LNCaP clone FGC (cell line): Measurements from ENCODE around the gene CHCT1.
"Not testable (repeated sequence)": the region's sequence is repeated elsewhere in the genome, so short reads cannot be mapped to it uniquely, and the experiment has no call there.

Experiments used
- DNase-seq: peaks from one replicate; pipeline ENCODE4 v3.0.0-alpha.2; 2011; ENCODE audit warnings: low read depth
- H3K4me3 ChIP-seq: 2 replicates; pipeline ENCODE4 v1.5.1; 2011; ENCODE audit warnings: mild to moderate bottlenecking, low read depth, low read length, control low read depth
- TF ChIP-seq, protein P1 (sequence below): IDR thresholded peaks from 2 replicates; pipeline ENCODE4 v1.5.1; 2012; ENCODE audit warnings: mild to moderate bottlenecking; ENCODE audit not compliant: control insufficient read depth, insufficient read depth; ENCODE audit errors: extremely low read depth

The CHCT1 gene

DNA sequence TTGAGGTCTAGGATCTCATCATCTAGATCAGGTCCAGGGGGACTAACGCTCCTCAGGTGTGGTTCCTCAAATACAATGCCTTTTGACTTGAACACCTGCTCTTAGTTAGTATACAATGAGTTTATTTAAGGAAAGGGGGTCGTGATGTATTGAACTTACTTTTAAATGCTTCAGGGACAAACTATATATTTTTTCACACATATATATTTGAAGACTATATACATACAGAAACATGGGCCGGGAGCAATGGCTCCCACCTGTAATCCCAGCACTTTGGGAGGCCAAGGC, 18.8 kb upstream of the CHCT1 start:
- H3K4me3 ChIP-seq, result no peak overlapping the region
- TF ChIP-seq, protein P1, sequence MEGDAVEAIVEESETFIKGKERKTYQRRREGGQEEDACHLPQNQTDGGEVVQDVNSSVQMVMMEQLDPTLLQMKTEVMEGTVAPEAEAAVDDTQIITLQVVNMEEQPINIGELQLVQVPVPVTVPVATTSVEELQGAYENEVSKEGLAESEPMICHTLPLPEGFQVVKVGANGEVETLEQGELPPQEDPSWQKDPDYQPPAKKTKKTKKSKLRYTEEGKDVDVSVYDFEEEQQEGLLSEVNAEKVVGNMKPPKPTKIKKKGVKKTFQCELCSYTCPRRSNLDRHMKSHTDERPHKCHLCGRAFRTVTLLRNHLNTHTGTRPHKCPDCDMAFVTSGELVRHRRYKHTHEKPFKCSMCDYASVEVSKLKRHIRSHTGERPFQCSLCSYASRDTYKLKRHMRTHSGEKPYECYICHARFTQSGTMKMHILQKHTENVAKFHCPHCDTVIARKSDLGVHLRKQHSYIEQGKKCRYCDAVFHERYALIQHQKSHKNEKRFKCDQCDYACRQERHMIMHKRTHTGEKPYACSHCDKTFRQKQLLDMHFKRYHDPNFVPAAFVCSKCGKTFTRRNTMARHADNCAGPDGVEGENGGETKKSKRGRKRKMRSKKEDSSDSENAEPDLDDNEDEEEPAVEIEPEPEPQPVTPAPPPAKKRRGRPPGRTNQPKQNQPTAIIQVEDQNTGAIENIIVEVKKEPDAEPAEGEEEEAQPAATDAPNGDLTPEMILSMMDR, result no peak
- DNase-seq, result no peak

DNA sequence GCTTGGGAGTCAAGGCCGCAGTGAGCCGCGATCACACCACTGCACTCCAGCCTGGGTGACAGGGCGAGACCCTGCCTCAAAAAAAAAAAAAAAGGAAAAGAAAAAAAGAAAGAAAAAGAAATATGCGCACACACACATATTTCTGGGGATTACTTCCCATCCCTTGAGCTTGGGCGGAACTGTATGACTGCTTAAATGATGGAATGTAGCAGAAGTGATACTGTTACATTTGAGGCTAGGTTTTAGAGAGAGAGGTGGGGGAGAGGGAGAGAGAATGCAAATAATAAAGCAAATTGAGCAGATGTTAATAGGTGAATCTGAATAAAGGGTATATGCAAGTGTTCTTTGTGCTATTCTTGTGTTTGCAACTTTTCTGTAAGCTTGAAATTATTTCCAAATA, 18.3 kb upstream of the CHCT1 start:
- TF ChIP-seq, protein P1, result no peak
- DNase-seq, result no peak
- no peak overlapping the region for H3K4me3 ChIP-seq

DNA sequence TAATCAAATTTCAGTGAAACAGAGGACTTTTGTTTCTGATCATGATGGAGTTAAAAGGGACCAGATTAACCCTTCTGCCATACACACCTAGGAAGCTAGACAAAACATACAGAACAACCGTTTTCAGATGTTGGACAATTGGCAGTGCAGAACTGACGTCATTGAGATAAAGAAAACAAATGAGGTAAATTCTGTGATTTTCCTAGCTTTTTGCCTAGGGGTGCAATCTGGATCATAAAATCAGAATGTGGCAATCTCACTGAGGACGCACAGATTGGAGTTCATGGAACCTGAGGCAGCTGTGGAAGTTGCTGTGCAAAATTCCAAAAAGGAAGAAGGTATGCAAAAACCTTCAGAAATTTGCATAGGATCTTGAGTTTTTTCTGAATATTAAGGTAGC, 15.4 kb upstream of the CHCT1 start:
- DNase-seq, result no peak
- no peak overlapping the region for H3K4me3 ChIP-seq
- TF ChIP-seq, protein P1, result no peak

DNA sequence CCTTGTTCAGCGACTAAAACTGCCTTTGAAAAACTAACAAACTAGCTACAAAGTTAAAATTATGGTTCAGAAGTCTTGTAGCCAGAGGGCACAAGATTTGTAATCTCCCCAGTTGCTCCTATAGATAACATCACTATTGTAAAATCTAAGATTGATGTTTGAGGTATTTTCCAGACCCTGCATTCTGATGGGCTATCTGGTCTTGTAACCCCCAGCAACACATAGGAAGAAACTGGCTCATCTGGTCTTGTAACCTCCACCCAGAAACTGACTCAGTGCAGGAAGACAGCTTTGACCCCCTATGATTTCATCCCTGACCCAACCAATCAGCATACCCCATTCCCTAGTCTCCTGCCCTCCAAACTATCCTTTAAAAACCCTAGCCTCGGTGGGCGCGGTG, 12.3 kb upstream of the CHCT1 start:
- H3K4me3 ChIP-seq, result no peak overlapping the region
- DNase-seq, result no peak
- TF ChIP-seq, protein P1, result no peak

DNA sequence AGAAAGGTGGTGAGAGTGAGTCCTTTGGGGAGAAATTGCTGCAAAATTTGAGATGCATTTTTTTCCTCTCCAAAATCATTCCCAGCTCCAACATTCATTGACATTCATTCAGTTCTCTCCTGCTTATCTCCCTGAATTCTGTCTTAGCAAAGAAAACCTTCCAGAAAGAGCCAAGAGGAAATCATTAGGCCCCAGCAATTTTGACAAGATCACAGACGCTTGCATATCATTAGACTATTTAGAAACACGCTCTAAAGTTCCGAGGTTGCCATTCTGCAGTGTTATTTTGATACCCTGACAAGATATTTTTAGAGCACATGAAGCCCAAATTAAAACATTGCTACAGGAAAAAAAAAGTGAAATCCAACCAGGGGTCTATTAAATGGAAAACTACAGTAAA, 9.6 kb upstream of the CHCT1 start:
- no peak for DNase-seq
- no peak overlapping the region for H3K4me3 ChIP-seq
- TF ChIP-seq, protein P1, result no peak

DNA sequence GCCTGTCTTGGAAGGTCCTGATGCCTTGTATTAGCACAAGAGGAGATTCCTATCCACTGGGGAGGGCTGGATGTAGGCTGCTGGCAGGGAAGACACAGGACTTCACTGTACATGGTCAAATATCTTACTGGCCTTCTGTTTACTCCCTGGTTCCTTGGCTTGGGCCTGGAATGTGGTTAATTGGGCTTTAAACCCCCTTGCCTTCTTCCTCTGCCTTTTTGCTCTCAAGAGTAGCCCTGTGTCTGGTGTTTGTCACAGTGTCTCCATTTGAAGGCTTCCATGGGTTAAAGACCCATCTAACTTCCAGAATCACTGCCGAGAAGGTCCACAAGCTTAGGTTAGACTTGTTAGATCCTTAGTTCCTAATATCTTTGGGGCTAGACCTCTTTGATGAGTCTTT, 7.1 kb upstream of the CHCT1 start:
- no peak for DNase-seq
- no peak overlapping the region for H3K4me3 ChIP-seq
- TF ChIP-seq, protein P1, result no peak

DNA sequence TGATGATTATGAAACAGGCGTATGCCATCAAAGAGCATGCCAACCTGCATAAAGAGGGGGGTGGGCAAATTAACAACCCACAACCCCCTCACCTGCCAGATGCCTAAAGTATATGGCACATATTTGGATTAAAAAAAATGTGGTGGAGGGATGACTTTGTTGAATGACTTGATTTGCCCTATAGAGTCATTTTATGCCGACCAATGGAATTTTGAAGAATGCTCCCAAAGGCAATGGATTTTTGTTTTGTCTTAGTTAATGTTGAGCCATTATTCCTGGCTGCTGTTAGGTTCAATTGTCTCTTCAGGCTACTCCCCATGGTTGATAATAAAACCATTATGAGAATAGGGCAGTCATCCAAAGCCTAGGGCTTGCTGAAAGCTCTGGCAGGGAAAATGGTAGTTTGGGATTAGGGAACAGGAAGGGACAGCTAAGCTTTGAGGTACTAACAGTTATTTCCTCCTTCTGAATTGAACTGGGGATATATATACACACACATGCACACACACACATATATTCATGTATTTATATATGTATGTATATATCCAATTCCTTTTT, 5.8 kb upstream of the CHCT1 start:
- H3K4me3 ChIP-seq, result no peak overlapping the region
- TF ChIP-seq, protein P1, result no peak
- DNase-seq, result no peak

DNA sequence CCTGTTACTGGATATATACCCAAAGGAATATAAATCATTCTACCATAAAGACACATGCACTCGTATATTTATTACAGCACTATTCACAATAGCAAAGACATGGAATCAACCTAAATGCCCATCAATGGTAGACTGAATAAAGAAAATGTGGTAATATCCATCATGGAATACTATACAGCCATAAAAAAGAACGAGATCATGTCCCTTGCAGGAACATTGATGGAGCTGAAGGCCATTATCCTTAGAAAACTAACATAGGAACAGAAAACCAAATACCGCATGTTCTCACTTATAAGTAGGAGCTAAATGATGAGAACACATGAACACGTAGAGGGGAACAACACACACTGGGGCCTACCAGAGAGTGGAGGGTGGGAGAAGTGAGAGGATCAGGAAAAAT, 3.3 kb upstream of the CHCT1 start:
- H3K4me3 ChIP-seq, DNase-seq: not testable (repeated sequence)

DNA sequence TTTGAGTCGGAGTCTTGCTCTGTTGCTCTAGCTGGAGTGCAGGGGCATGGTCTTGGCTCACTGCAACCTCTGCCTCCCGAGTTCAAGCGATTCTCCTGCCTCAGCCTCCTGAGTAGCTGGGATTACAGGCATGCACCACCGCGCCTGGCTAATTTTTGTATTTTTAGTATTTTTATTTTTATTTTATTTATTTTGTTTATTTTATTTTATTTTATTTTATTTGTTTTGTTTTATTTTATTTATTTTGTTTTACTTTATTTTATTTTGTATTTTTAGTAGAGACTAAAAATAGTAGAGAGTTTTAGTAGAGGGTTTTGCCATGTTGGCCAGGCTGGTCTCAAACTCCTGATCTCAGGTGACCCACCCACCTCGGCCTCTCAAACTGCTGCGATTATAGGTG, 2.4 kb upstream of the CHCT1 start:
- not testable (repeated sequence) for DNase-seq, H3K4me3 ChIP-seq
